ENCODE results near the gene FGFR2. TPM values are rescaled to one million over a fixed set of nuclear protein-coding genes. Genes with fewer than 3 reads are reported as not detected.

FGFR2 gene
- total and polyA plus RNA-seq, 2 donors (not counting 3 experiments of a cell fraction or from before 2014, with no cell fraction given): 0.06 TPM; not detected in 1

DNA sequence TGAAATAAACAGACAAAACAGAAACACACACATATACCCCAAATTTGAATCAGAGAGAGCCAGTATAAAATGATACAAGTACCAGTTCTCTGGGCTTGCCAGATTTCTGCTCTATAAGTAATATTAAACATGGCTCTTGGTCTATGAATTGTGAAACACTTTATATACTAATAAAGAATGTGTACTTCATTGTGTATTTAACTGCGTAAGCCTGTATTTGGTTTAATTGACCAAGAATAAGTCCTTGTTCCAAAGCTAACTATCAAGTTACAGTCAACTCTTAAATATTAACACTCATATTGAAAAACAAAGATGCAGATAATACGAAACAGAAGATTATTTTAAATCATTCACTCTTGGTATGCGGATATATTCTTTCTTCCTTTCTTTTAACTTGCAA lies 8.7 kb downstream of the FGFR2 start:
- no peaks in the 10 kb centered on the region for H3K9me1 ChIP-seq (replicated peaks; ENCODE audit: control insufficient read depth, extremely low read depth, insufficient read depth, low read length)
- intact Hi-C loops (cut with micrococcal nuclease): no loop called here
- H3K79me2 ChIP-seq (ENCODE audit: control insufficient read depth, insufficient read depth, low read length): no peaks in the 10 kb centered on the region
- no peak for DNase-seq (ENCODE audit: low read depth, low spot score)
- H3K9ac ChIP-seq (replicated peaks; ENCODE audit: extremely low read depth, insufficient read depth, low read length): no peak overlapping the region
- dilution Hi-C loops (cut with MboI; ENCODE audit: extremely low pct_ligation_motif_present, low sequenced_read_pairs): no loop called here
- no peaks in the 10 kb centered on the region for H3K9me3 ChIP-seq (replicated peaks; ENCODE audit: control insufficient read depth, insufficient read depth, low read length)
- H4K20me1 ChIP-seq (replicated peaks; ENCODE audit: control insufficient read depth, extremely low read depth, insufficient read depth, low read length): no peaks in the 10 kb centered on the region
- ChIA-PET CTCF (no interaction called here), POLR2A (no interaction called here)
- peaks cover 0 to 4% of the 10 kb centered on the region in 2 experiments for H3K27me3 ChIP-seq (ENCODE audit: control insufficient read depth in 2 of 2, insufficient read depth in 2 of 2, low read length in 2 of 2)
- H3K27ac ChIP-seq (ENCODE audit: insufficient read depth, low read depth, low read length): no peak overlapping the region
- no peak overlapping the region for H3K4me2 ChIP-seq (ENCODE audit: insufficient read depth, low read length)
- no peak for TF ChIP-seq JUN (IDR thresholded peaks at IDR 0.05; ENCODE audit: borderline replicate concordance, insufficient read depth, insufficient read length, low read depth)
- TF ChIP-seq MAX (IDR thresholded peaks at IDR 0.05; ENCODE audit: insufficient read depth, insufficient read length): no peak
- TF ChIP-seq FOS (IDR thresholded peaks at IDR 0.05; ENCODE audit: borderline replicate concordance, insufficient read depth, low read length): no peak
- FAIRE-seq: no peak
- no peaks in the 10 kb centered on the region for H3K36me3 ChIP-seq (ENCODE audit: control insufficient read depth in 2 of 2, extremely low read depth in 1 of 2, insufficient read depth in 2 of 2, low read length in 2 of 2)
- H3K4me3 ChIP-seq (replicated peaks in 1 of 3; ENCODE audit: insufficient read depth in 1 of 3, low read depth in 1 of 3, low read length in 3 of 3): no peak overlapping the region
- no peak overlapping the region for H2AFZ ChIP-seq (ENCODE audit: low read depth, low read length)
- no peaks in the 10 kb centered on the region for H3K4me1 ChIP-seq (ENCODE audit: control insufficient read depth, extremely low read depth, insufficient read depth, low read length)
- no TSS peak for BruUV-seq (replicated peaks)

DNA sequence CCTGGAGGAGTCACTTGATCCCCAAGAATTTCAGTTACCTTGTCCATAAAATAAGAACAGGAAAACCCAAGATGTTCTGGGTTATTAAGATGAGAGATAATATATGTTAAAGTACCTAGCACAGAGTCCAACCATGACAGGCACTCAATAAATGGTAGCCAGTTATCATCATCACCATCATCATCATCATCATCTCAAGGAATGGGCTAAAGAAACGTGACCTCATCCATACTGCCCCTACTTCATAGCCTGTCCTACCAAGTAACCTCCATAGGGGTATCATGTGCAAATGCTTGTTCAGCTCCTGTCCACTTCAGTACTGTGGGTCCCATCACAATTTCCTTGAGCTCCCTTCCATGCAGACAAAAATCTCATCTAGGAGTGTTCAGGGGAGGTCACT lies 14.4 kb downstream of the FGFR2 start:
- BruUV-seq (replicated peaks): no TSS peak
- POLR2A ChIA-PET: no interaction called here

More for the DNA sequence above, 14.4 kb downstream of the FGFR2 start:
- H3K9me1 ChIP-seq (replicated peaks; ENCODE audit: control insufficient read depth, extremely low read depth, insufficient read depth, low read length): no peaks in the 10 kb centered on the region
- H3K4me1 ChIP-seq (ENCODE audit: control insufficient read depth, extremely low read depth, insufficient read depth, low read length): no peaks in the 10 kb centered on the region
- intact Hi-C loops (cut with micrococcal nuclease) (no loop called here), dilution Hi-C loops (cut with MboI; ENCODE audit: extremely low pct_ligation_motif_present, low sequenced_read_pairs) (no loop called here)
- no peak overlapping the region for H3K4me2 ChIP-seq (ENCODE audit: insufficient read depth, low read length)
- H2AFZ ChIP-seq (ENCODE audit: low read depth, low read length): no peak overlapping the region
- H3K9ac ChIP-seq (replicated peaks; ENCODE audit: extremely low read depth, insufficient read depth, low read length): no peak overlapping the region
- DNase-seq (ENCODE audit: low read depth, low spot score) (no peak), FAIRE-seq (no peak)
- H3K27ac ChIP-seq (ENCODE audit: insufficient read depth, low read depth, low read length): no peak overlapping the region
- no peaks in the 10 kb centered on the region for H3K27me3 ChIP-seq (ENCODE audit: control insufficient read depth in 2 of 2, insufficient read depth in 2 of 2, low read length in 2 of 2)
- TF ChIP-seq MAX (IDR thresholded peaks at IDR 0.05; ENCODE audit: insufficient read depth, insufficient read length) (no peak), FOS (IDR thresholded peaks at IDR 0.05; ENCODE audit: borderline replicate concordance, insufficient read depth, low read length) (no peak), GATA2 (IDR thresholded peaks at IDR 0.05; ENCODE audit: insufficient read depth, insufficient read length, low read depth, low read length) (no peak), MYC (IDR thresholded peaks at IDR 0.05; ENCODE audit: low read depth, low read length) (no peak), EZH2 (IDR thresholded peaks at IDR 0.05; ENCODE audit: borderline replicate concordance, low read depth, low read length, severe bottlenecking) (no peak), JUN (IDR thresholded peaks at IDR 0.05; ENCODE audit: borderline replicate concordance, insufficient read depth, insufficient read length, low read depth) (no peak), CTCF (IDR thresholded peaks at IDR 0.05; ENCODE audit: extremely low read depth in 1 of 2, insufficient read depth in 1 of 2, low read depth in 1 of 2, low read length in 2 of 2) (no peak), POLR2A (IDR thresholded peaks at IDR 0.05; ENCODE audit: low read depth, low read length) (no peak), POLR2AphosphoS5 (IDR thresholded peaks at IDR 0.05; ENCODE audit: insufficient read depth, low read depth, low read length) (no peak)
- H3K4me3 ChIP-seq (replicated peaks in 1 of 3; ENCODE audit: insufficient read depth in 1 of 3, low read depth in 1 of 3, low read length in 3 of 3): no peak overlapping the region
- H3K79me2 ChIP-seq (ENCODE audit: control insufficient read depth, insufficient read depth, low read length): no peaks in the 10 kb centered on the region
- no peaks in the 10 kb centered on the region for H3K9me3 ChIP-seq (replicated peaks; ENCODE audit: control insufficient read depth, insufficient read depth, low read length)
- H4K20me1 ChIP-seq (replicated peaks; ENCODE audit: control insufficient read depth, extremely low read depth, insufficient read depth, low read length): no peaks in the 10 kb centered on the region
- CTCF ChIA-PET: no interaction called here
- H3K36me3 ChIP-seq (ENCODE audit: control insufficient read depth in 2 of 2, extremely low read depth in 1 of 2, insufficient read depth in 2 of 2, low read length in 2 of 2): no peaks in the 10 kb centered on the region
